GM12874 (cell line): ENCODE data around the gene PSAP.

Experiments used
- TF ChIP-seq, protein P1 (sequence below): IDR thresholded peaks from 2 replicates; pipeline ENCODE4 v1.5.1; 2011; ENCODE audit warnings: low read depth, mild to moderate bottlenecking, control low read depth, low read length, moderate library complexity; ENCODE audit not compliant: insufficient read depth

The PSAP gene

DNA sequence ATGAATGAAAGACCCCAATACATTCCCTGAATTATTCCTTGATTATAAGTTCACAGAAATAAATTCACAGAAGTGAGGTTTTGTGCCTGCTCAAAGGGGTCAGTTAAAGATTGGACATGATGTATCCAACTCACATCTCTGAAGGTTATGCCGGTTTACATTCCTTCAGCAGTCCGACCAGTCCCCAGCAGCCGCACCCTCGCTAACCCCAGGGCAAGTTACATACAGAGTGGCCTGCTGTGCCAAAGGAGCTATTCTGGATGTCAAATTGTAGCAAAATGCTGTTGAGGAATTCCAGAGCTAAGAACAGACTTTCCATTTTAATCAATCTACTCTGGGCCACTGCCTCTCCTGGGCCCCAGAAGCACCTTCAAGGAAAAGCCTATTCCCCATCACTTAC lies 20.3 kb downstream of the PSAP start:
- TF ChIP-seq, protein P1, sequence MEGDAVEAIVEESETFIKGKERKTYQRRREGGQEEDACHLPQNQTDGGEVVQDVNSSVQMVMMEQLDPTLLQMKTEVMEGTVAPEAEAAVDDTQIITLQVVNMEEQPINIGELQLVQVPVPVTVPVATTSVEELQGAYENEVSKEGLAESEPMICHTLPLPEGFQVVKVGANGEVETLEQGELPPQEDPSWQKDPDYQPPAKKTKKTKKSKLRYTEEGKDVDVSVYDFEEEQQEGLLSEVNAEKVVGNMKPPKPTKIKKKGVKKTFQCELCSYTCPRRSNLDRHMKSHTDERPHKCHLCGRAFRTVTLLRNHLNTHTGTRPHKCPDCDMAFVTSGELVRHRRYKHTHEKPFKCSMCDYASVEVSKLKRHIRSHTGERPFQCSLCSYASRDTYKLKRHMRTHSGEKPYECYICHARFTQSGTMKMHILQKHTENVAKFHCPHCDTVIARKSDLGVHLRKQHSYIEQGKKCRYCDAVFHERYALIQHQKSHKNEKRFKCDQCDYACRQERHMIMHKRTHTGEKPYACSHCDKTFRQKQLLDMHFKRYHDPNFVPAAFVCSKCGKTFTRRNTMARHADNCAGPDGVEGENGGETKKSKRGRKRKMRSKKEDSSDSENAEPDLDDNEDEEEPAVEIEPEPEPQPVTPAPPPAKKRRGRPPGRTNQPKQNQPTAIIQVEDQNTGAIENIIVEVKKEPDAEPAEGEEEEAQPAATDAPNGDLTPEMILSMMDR: no peak

DNA sequence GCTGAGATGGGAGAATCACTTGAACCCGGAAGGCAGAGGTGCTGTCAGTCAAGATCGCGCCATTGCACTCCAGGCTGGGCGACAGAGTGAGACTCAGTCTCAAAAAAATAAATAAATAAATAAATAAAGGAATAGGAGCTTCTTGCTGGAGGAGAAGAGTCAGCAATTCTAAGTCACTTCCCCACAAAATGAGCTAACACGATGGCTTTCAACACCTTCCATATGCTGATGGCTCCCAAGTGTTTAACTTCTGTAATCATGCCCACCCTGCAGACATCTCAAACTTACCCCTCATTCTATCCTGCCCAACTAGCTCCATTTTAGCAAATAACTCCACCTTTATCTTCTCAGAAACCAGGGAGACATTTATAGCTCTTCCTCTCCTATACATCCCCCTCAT lies 21.2 kb downstream of the PSAP start:
- TF ChIP-seq, protein P1: no peak

DNA sequence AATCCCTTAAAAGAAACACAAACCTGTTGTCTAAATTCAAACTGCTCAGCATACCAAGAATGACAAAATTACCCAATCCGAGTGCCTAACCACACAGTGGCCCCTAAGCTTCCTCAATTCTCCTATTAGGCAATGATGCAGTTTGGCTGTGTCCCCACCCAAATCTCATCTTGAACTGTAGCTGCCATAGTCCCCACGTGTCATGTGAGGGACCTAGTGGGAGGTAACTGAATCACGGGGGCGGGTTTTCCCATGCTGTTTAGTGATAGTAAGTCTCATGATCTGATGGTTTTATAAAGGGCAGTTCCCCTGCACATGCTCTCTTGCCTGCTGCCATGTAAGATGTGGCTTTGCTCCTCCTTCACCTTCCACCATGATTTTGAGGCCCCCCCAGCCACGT lies 21.9 kb downstream of the PSAP start:
- TF ChIP-seq, protein P1: no peak

DNA sequence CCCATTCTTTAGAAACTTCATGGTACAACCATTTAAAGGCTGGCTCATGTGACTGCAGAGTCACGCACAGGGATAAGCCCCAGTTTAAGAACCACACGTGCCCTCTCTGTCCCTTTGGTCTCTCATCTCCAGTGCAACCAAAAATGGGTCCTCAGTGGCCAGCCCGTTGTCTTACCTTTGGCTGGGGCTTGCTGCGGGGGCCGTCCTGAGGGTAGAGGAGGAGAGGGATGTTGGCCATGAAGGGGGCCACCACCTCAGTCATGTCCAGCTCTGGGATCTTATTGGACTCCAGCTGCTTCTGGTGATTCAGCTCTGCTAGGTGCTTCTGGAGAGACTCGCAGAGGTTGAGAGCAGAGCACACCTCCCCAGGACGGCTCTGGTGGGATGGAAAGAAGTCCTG lies 22.3 kb downstream of the PSAP start:
- TF ChIP-seq, protein P1: no peak

DNA sequence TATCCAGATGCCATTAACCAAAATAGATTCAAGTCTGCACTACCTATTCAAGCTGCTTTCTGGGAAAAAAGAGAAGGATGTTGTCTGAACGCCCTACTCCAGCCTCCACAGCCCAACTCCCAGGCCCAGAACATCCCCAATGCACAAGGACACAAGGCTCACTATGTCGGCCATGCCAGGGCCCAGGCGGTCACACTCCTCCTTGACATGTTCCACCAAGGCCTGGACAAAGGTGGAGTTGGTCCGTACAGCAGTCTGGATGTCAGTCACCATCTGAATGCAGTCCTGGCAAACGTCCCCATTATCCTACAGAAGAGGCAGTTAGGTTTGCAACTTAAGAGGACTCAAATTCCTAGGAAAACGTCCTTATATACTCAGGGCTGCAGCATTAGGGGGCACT lies 23.2 kb downstream of the PSAP start:
- TF ChIP-seq, protein P1: no peak

DNA sequence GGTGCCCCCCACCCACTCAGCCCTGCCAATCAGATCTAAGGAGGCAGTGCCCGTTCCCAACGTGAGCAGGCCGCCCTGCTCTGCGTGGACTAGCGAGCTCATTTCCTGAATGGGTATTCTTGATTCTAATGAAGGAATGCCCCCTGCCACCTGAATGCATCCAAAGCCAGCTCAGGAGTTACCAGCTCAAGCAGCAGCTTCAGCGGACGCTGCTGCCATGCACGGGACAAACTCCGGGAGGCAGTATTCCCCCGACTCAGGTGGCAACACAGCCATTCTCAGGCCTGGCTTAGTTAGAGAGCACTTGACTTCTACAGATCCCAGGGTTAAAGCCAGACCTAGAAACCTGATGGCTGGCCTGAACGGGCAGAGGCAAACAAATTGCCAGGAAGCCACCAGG lies 25.8 kb downstream of the PSAP start:
- TF ChIP-seq, protein P1: peak; percentile 13; the same call in 1 of the 2 replicates

DNA sequence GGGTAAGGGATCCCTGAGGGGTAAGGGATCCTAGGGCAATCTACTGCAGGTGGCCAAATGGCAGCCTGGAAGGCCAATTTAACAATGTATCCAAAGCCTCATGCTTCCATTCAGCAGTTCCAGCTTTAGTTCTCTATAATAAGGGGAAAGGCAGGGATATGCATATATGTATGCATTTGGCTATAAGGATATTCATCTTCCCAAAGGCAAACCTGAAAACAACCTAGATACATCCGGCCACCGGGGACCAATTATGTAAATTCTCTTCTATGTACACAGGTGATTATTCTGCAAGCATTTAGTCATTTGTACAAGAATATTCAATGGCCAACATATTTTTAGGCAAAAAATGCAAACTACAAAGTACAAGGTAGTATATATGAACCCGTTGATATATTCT lies 26.7 kb downstream of the PSAP start:
- TF ChIP-seq, protein P1: no peak

DNA sequence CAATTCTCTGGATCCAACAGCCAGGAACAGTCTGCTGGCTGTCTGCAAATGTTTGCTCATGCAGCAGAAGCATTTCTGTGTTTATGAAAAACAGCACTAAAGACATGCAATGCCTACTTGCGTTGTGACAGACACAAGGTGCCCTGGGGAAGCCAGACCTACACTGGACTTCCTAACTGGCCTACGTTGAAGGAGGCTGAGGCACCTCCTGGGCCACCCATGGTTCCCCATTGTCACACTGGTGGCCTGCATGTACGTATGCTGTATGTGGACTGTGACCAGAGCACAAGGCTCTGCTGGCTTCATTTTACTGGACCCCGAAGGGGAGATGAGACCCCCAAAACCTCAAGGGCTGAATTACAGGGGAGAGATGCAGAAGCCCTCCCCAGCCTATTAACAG lies 27.7 kb downstream of the PSAP start:
- TF ChIP-seq, protein P1: no peak
